Right ventricle myocardium inferior (tissue), 1 donor: Measurements from ENCODE around the gene SLC26A4. TPM values are rescaled to one million over a fixed set of nuclear protein-coding genes. Genes with fewer than 3 reads are reported as not detected.

Source experiments
- ATAC-seq: fragments of 200-7000 bp; cut with Tn5 transposase; one replicate; pipeline ENCODE4 v1.9.1; 2020; ENCODE audit warnings: mild to moderate bottlenecking, moderate library complexity
- DNase-seq: peaks from one replicate; pipeline ENCODE4 v3.0.0; 2021; ENCODE audit errors: missing footprints
- intact Hi-C: fragments of 100-400 bp; cut with DNase I; formaldehyde crosslinking; loops from one replicate; pipeline ENCODE4 v1.11.0; 2022
- total RNA-seq: library from RNA; stranded (reverse); fragmentation: NEBNext Ultra II Directional; extraction: Animal tissue kit (Norgen Biotek cat#: 25700); gene quantifications from one replicate; pipeline ENCODE4 v1.2.1, GENCODE V29; 2021
- donor health status: DM: no; HTN: yes; CAD: no; lungs with severe emphysema.

Gene SLC26A4
- total RNA-seq, 1 donor from 2014 or later: 0.27 TPM

DNA sequence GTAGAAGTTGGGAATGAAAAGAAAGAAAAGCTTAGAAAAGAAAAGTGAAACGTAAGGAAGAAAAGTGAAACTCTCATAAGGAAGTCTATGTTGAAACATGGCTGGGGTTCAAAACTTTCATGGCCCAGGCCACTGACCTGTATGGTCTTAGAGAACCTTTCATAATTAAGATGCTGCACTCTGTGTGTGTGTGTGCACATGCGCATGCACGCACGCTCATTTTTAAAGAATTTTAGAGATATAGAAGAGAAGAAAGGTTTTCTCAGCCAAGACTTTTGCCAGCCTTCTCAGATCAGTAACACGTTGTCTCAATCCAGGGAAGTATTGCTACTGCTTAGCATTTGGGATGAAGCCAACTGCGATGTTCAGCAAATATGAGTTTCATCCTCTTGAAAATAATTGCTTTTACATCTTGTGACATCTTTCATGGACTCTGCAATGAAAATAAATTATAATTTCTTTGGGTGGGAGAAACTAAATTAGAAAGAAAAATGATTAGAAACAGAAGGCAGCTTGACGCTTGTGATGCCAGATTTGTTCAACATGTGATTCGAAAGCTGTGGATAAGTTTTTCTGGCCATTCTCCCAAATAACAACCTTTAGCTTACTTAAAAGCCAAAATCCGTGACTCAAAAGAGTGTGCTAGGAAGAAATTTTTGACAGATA is 16.2 kb upstream of the SLC26A4 start:
- ATAC-seq: peak; percentile 46
- DNase-seq: no peak
- intact Hi-C loops: no loop called here

DNA sequence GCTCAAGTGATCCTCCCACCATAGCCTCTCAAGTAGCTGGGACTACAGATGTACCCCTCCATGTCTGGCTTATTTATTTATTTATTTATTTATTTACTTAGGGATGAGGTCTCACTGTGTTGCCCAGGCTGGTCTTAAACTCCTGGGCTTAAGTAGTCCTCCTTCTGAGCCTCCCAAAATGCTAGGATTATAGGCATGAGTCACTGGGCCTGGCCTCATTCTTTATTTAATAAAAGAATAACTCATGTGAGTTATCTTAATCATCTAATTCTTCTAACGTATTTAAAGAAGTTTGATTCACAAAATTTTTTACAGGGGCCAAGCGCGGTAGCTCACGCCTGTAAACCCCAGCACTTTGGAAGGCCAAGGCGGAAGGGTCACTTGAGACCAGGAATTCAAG is 8.0 kb upstream of the SLC26A4 start:
- DNase-seq (no peak), ATAC-seq (no peak)
- intact Hi-C loops: no loop called here

DNA sequence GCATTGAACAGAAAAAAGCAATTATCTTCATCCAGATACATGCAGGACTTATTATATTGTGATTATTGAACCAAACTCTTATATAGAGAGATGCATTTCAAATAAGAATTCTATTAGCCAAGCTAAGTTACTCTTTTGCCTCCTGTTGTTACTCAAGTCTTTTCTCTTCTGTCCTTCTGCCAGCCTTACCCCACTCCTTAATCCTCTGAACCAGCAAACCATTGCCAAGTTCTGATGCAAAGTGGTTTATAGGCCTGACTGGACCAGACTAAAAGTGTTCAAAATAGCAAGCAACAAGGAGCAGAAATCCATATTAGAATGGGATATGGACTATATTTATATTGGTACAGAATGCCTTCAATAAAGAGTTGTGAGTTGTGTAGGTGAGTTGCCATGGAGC is 2.2 kb upstream of the SLC26A4 start:
- ATAC-seq: no peak
- no peak for DNase-seq
- intact Hi-C loops: no loop called here

DNA sequence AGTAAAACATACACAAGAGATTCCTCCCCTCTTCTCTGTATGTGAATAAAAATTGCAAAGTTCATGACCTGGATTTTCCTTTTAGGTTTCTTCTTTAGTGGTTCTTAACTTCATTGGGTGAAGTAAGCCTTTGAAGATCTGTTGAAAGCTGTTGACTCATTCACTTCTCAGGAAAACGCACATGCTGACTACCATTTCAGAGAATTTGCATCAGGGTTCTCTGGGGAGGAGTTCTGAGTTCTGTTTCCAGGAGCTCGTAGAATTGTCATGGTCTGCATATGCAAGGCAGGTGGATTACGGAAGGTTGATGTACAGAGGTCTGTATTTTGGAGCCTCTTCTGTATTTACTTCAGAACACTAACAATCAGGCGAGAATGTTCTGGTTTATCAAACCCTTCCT is 962 bp upstream of the SLC26A4 start:
- DNase-seq (no peak), ATAC-seq (no peak)
- intact Hi-C loops: no loop called here

DNA sequence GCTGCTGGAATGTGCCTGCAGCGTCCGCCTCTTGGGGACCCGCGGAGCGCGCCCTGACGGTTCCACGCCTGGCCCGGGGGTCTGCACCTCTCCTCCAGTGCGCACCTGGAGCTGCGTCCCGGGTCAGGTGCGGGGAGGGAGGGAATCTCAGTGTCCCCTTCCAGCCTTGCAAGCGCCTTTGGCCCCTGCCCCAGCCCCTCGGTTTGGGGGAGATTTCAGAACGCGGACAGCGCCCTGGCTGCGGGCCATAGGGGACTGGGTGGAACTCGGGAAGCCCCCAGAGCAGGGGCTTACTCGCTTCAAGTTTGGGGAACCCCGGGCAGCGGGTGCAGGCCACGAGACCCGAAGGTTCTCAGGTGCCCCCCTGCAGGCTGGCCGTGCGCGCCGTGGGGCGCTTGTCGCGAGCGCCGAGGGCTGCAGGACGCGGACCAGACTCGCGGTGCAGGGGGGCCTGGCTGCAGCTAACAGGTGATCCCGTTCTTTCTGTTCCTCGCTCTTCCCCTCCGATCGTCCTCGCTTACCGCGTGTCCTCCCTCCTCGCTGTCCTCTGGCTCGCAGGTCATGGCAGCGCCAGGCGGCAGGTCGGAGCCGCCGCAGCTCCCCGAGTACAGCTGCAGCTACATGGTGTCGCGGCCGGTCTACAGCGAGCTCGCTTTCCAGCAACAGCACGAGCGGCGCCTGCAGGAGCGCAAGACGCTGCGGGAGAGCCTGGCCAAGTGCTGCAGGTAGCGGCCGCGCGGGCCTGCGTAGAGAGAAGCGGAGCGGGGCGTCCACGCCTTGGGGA is 645 bp downstream of the SLC26A4 start:
- peak; percentile 72 for DNase-seq
- intact Hi-C loops: no loop called here
- ATAC-seq: peak; percentile 74

DNA sequence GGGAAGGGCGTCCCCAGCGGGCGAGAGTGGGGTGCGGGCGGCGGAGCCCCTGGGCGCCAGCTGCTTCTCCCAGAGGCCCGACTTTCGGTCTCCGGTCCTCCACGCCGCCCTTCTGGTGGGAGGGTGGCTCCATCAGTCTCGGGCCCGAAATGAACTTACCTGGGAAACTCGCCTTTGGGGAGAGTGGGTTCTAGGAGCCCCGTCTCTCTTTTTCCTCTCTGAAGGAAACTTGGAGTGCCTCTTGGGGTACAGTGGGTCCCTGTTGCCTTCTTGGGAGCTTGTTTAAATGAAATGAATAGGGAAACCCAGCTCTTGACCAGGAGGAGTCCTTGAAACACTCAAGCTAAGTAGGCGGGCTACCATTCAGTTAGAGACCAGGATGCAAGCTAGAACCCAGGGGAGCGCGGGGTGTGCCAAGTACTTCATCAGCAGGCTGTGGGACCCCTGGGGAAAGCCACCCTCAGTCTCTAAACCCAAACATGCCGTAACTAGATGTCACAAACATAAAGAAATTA is 1.3 kb downstream of the SLC26A4 start:
- ATAC-seq (no peak), DNase-seq (no peak)
- intact Hi-C loops: no loop called here

DNA sequence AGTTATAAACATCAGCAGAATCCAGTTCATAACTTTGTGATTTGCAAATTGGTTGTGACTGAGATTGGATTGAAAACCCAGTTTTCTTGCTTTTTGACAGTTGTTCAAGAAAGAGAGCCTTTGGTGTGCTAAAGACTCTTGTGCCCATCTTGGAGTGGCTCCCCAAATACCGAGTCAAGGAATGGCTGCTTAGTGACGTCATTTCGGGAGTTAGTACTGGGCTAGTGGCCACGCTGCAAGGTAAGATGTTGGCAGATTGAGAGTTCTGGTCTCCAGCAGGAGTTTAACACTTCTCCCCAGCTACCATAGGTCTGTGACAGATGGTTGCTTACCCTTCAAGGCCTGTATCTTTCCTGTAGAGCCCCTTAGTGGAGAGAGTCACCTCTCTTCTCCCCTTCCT is 2.6 kb downstream of the SLC26A4 start:
- intact Hi-C loops: no loop called here
- ATAC-seq (no peak), DNase-seq (no peak)

DNA sequence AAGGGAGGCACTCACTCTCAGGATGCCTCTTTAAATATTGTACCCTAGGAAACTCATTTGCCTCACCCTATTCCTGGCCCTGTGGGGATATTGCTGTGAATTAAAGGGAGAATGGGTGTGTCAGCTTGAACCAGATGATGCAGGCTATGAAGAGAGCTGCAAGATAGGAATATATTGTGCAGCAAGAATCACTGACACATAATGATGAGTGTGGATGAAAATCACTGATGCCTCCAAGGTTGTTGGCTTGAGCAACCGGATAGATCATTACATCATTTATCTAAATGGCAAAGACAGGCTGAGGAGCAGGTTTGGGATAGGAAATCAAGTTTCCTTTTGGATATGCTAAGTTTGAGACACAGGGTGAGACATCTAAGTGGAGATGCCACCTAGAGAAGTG is 6.2 kb downstream of the SLC26A4 start:
- intact Hi-C loops: no loop called here
- ATAC-seq: no peak
- no peak for DNase-seq

DNA sequence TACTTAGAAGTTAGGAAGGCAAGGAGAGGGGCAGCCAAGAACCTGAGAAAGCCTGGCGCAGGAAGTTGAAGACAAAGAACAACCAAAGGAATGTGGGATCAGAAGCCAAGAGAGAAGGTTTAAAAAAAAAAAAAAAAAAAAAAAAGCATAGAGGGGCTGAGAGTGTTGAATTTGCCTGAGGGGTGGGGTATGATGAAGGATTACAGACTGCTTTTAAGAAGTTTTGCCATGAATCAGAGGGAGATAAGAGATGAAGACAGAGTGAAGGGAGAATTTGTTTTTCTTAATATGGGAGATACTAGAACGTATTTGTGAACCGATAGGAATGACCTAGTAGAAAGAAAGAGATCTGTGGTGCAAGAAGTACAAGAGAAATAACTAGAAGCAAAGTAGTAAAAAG is 6.7 kb downstream of the SLC26A4 start:
- intact Hi-C loops: no loop called here
- DNase-seq (no peak), ATAC-seq (no peak)

DNA sequence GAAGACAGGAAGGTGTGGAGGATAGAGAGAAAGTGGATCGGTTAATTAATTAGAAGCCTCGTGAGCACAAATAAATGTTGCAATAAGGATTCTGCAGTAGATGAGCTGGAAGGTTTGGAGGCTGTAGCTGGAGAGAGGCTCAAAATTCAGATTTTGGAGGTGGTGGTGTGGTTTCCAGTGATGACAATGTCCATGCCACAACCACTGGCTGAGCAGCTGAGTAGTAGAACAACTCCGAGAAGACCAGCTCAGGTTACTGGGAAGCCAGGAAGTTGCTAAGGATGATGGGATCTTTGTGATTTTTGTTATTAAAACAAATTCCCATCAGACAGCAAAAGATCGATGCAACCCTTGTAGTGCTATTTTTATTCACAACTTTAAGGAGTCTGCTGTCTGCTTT is 7.7 kb downstream of the SLC26A4 start:
- intact Hi-C loops: no loop called here
- no peak for DNase-seq
- no peak for ATAC-seq

DNA sequence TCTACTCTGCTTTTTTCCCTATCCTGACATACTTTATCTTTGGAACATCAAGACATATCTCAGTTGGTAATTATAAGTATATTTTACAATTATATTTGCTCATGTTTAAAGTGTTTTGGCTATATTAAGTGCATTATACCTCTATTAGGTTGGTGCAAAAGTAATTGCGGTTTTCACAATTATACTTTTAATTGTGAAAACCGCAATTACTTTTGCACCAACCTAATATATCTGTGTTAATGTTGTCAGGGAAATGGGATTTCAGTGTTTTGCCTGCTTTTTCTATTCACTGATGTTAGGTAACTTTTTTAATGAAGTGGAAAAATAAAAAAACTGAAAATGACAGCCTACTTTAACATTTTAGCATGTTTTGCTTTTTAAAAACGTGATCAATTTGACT is 11.6 kb downstream of the SLC26A4 start:
- no peak for DNase-seq
- intact Hi-C loops: no loop called here

DNA sequence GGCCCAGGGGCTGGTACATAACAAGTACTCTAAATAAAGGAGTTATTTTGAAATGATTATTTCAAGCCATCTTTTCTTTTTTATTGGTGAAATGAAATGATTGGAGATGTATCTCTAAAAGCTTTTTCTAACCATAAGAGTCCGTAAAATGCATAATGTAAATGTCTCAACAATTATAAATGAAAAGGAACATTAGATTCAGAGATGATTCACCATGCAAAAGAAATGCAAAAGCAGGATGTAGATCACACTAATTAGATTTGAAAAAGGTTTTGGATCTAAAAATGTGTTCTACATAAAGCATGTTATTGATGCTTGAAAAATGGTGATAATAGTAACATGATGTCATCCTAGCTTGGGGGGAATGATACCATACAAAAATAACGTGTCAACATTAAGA is 15.6 kb downstream of the SLC26A4 start:
- intact Hi-C loops: no loop called here
- DNase-seq (no peak), ATAC-seq (no peak)

More for the DNA sequence above, 11.6 kb downstream of the SLC26A4 start:
- ATAC-seq: no peak

DNA sequence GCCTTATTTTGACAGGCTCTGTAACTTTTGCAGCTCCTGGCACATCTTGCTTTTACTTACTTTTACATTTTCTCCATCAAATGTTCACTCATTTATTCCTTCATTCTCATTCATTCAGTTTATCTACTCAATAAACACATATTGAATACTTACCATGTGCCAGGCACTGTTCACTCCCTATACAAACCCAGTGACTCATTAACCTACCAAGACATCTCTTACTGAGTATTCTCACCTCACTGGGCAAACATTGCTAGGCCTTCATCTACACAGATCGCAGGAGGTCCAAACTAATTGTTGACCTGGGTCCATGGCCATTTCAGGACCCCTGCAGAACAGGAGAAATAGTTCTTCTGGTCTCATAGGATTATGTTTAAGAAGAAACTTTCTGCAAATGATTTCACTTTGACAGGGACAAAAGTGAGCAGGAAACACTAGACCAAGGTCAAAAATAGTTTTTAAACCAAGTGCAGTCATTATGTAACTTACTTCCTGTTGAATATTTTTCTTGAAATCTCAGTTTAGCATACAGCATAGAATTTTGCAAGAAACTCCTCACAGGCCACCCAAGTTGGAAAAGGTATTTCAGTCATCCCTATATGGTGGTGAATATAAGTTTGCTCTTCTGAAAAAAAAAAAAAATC is 17.6 kb downstream of the SLC26A4 start:
- ATAC-seq (no peak), DNase-seq (no peak)
- intact Hi-C loops: no loop called here

DNA sequence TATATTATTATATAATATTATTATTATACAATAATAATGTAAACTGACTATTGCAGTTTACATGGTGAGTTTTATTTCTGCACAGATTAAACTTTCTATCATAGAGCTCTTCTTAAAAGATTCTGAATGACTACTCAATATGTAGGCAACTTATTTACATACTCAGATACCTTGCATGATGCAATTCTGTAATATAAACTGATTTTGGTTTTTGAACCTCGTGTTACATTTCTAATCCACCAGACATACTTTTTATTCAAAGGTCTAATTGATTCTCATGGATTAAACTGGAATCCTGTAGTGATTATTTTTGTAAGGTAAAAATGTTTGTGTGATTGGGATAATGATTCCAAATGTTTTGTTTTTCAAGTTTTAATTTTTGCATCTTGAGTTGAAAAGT is 19.9 kb downstream of the SLC26A4 start:
- ATAC-seq (no peak), DNase-seq (no peak)
- intact Hi-C loops: no loop called here

DNA sequence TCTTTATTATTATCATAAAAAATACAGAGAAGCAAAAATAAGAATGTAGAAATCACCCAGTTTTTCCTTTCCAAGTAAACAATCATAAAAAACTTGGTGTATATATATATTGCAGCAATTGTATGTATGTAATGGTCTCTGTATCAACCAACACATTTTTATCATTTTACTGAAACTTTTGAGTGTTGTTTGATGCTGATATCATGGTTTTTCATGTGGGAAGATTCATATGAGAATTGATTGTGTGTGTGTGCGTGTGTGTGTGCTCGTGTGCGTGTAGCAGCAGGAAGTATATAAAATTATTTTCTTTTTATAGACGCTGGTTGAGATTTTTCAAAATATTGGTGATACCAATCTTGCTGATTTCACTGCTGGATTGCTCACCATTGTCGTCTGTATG is 22.3 kb downstream of the SLC26A4 start:
- ATAC-seq: no peak
- no peak for DNase-seq
- intact Hi-C loops: no loop called here

DNA sequence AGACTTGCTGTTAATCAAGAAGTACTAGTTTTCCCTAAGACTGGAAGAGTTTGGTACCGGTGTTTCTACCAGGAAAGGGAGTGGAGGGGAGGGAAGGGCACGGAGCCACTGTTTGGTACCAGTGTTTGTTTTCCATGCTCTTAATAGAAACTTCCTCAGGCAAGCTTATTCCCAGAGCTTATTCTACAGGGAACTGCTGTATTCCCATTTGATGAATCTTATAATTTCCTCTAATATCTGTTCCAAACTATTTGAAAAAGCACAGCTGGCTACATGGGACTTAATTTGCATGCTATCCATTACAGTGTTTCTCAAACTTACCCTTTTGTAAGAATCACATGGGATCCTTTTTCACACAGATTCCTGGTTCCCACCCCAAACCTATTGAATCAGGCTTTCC is 23.7 kb downstream of the SLC26A4 start:
- no peak for ATAC-seq
- no peak for DNase-seq
- intact Hi-C loops: no loop called here

DNA sequence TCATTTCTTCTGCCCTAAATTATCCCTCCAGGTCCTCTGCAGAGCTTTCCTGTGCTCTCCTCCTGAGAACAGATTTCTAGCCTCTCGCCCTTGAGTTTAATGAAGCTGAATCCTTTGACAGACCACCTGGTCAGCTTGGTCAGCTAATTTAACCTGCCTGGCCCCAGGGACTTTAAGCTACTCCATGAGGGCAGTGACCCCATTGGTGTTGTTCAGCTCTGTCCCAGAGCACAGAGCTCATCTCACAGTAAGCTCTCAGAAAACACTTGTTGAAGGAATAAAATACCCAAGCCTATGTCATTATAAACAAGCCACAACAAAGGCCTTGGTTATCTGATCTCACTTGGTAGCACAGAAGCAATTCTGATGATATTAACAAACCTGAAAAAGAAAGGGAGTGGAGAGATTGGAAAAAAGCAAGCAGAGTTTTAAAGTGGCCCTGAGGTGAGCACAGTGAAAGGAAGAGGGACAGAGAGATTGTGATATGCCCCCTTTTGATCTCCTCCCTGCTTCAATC is 24.4 kb downstream of the SLC26A4 start:
- intact Hi-C loops: no loop called here
- ATAC-seq: no peak
- DNase-seq: no peak

DNA sequence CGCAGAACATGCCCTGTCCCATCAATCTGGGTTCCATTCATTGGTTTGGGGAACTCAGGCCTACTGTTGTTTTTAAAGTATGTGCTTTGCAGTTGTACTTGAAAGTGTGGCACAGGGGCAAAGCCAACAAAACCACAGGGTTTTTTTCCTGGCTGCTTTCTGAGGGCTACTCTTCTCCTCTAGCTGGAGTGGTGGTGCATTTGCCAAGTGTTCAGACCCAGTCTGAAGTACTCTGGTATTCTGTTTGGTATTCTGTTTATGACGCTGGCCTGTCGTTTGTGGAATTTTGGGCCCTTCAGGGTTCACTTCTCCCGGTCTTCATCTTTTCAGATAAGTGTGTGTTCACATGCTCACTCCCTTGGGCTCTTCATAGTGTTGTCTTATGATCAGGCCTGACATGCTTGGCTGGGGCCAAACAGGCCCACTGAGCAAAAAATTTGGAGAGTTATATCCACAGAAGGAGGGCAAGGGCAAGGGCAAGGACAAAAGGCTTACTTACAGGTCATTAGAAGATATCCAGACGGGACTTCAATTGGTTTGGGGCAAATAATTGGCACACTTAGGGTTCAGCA is 26.3 kb downstream of the SLC26A4 start:
- no peak for ATAC-seq
- intact Hi-C loops: no loop called here
- DNase-seq: no peak

DNA sequence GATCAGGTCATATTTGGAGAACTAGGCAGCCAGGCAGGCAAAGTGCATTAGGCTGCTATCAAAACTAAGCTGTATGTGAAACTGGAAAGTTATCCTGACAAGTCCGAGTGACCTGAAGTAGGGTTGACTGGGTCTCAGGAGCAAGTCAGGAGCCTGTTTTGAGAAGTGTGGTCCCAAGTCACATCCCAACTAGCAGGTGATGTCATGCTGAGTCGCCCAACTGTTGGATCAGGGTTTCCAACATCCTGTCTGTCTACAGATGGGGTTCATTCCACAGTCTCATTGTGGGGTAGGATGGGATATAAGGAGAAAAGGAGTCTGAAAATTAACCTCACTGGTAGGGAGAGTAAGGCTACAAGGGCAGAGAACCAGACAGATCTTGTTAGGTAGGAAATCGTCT is 27.0 kb downstream of the SLC26A4 start:
- intact Hi-C loops: no loop called here
- no peak for DNase-seq
- ATAC-seq: no peak
